ENCODE measurements around the gene AHCTF1. TPM values are rescaled to one million over a fixed set of nuclear protein-coding genes. Genes with fewer than 3 reads are reported as not detected.

Gene AHCTF1
- total and polyA plus RNA-seq, 9 of the 15 experiments (the other 6 are each of a cell fraction or from before 2014, with no cell fraction given) = 9.4 to 102 (median 47.6) TPM

DNA sequence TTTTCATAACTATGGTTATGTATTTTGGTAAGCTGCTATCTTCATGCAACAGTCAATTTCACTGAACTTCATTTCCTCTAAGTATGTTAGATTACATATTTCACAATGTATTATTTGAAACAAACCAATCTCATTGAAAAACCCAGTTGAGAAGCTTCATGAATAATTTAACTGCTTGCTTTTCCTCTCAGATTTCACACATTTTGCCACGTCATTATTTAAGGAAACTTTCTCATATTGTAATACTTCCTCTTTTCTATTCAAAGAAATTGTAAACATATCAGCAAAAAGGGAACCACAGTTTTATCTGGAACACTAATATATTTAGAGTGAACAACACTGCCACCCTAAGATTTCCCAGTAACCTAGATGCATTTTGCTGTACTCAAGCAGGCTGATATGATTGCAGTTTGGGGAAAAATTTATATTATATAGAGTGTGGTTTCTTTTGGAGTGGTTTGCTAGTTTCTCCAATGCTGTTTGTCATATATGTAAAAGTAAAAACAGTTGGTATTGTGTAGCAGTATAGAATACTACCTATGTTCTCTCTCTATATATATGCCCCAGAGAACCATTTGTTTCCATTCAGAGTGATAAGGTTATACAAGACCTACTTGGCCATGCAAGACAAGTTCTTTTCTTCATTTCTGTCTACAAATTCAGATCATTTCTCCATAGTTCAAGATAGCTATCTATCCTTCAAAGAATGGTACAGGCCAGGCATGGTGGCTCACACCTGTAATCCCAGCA lies 28.4 kb upstream of the AHCTF1 start (continued):
- TF ChIP-seq ZNF696 (CRISPR knock-in tag; conservative IDR thresholded peaks at IDR 0.05) = no peak
- TF ChIP-seq EP300 (IDR thresholded peaks at IDR 0.05; ENCODE audit: low read length) = peak; percentile 41
- TF ChIP-seq MEF2D (tag; conservative IDR thresholded peaks at IDR 0.05; ENCODE audit: low read depth) = no peak
- peak; percentile 69 for TF ChIP-seq SMARCA4 (IDR thresholded peaks at IDR 0.05)
- no peak for TF ChIP-seq ID3 (CRISPR knock-in tag; IDR thresholded peaks at IDR 0.05)
- TF ChIP-seq ID3 (tag; IDR thresholded peaks at IDR 0.05) = no peak
- TF ChIP-seq FOS (IDR thresholded peaks at IDR 0.05; ENCODE audit: extremely low read depth, insufficient read length) = no peak
- no peak for TF ChIP-seq MTA1 (IDR thresholded peaks at IDR 0.05; ENCODE audit: borderline replicate concordance)
- peak; percentile 82 for TF ChIP-seq MEIS2 (IDR thresholded peaks at IDR 0.05; ENCODE audit: partially characterized antibody)
- TF ChIP-seq, protein P1, sequence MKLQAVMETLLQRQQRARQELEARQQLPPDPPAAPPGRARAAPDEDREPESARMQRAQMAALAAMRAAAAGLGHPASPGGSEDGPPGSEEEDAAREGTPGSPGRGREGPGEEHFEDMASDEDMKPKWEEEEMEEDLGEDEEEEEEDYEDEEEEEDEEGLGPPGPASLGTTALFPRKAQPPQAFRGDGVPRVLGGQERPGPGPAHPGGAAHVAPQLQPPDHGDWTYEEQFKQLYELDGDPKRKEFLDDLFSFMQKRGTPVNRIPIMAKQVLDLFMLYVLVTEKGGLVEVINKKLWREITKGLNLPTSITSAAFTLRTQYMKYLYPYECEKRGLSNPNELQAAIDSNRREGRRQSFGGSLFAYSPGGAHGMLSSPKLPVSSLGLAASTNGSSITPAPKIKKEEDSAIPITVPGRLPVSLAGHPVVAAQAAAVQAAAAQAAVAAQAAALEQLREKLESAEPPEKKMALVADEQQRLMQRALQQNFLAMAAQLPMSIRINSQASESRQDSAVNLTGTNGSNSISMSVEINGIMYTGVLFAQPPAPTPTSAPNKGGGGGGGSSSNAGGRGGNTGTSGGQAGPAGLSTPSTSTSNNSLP (IDR thresholded peaks at IDR 0.05; ENCODE audit: borderline replicate concordance, low read depth, low read length) = peak; percentile 61; the same call in 1 of the 2 replicates
- TF ChIP-seq TCF3 (CRISPR knock-in tag; IDR thresholded peaks at IDR 0.05) = no peak
- TF ChIP-seq ZNF224 (CRISPR knock-in tag; IDR thresholded peaks at IDR 0.05) = no peak
- no peak for TF ChIP-seq USF1 (CRISPR knock-in tag; IDR thresholded peaks at IDR 0.05)
- TF ChIP-seq CBX5 (IDR thresholded peaks at IDR 0.05; ENCODE audit: borderline replicate concordance, low read depth) = no peak
- 0 out of 2 replicates have a peak, but pooled peaks have one; percentile 24 for TF ChIP-seq FOSL1 (tag; conservative IDR thresholded peaks at IDR 0.05)
- TF ChIP-seq BMI1 (IDR thresholded peaks at IDR 0.05; ENCODE audit: low read length) = no peak
- no peak for TF ChIP-seq ZNF785 (CRISPR knock-in tag; IDR thresholded peaks at IDR 0.05)
- TF ChIP-seq, protein P2, sequence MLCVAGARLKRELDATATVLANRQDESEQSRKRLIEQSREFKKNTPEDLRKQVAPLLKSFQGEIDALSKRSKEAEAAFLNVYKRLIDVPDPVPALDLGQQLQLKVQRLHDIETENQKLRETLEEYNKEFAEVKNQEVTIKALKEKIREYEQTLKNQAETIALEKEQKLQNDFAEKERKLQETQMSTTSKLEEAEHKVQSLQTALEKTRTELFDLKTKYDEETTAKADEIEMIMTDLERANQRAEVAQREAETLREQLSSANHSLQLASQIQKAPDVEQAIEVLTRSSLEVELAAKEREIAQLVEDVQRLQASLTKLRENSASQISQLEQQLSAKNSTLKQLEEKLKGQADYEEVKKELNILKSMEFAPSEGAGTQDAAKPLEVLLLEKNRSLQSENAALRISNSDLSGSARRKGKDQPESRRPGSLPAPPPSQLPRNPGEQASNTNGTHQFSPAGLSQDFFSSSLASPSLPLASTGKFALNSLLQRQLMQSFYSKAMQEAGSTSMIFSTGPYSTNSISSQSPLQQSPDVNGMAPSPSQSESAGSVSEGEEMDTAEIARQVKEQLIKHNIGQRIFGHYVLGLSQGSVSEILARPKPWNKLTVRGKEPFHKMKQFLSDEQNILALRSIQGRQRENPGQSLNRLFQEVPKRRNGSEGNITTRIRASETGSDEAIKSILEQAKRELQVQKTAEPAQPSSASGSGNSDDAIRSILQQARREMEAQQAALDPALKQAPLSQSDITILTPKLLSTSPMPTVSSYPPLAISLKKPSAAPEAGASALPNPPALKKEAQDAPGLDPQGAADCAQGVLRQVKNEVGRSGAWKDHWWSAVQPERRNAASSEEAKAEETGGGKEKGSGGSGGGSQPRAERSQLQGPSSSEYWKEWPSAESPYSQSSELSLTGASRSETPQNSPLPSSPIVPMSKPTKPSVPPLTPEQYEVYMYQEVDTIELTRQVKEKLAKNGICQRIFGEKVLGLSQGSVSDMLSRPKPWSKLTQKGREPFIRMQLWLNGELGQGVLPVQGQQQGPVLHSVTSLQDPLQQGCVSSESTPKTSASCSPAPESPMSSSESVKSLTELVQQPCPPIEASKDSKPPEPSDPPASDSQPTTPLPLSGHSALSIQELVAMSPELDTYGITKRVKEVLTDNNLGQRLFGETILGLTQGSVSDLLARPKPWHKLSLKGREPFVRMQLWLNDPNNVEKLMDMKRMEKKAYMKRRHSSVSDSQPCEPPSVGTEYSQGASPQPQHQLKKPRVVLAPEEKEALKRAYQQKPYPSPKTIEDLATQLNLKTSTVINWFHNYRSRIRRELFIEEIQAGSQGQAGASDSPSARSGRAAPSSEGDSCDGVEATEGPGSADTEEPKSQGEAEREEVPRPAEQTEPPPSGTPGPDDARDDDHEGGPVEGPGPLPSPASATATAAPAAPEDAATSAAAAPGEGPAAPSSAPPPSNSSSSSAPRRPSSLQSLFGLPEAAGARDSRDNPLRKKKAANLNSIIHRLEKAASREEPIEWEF (CRISPR knock-in tag; IDR thresholded peaks at IDR 0.05) = no peak
- no peak for TF ChIP-seq NONO (IDR thresholded peaks at IDR 0.05; ENCODE audit: low read depth in 2 of 2, low read length in 1 of 2)
- peak; percentile 42; the same call in 1 of the 2 replicates for TF ChIP-seq SOX6 (IDR thresholded peaks at IDR 0.05)
- TF ChIP-seq COPS2 (conservative IDR thresholded peaks at IDR 0.05) = no peak
- no peak for TF ChIP-seq RFX5 (IDR thresholded peaks at IDR 0.05; ENCODE audit: low read depth, low read length)

All from K562 (cell line).